ENCODE measurements around the gene RALGAPA2. TPM values are rescaled to one million over a fixed set of nuclear protein-coding genes. Genes with fewer than 3 reads are reported as not detected.

RALGAPA2 gene
- total and polyA plus RNA-seq, 2 of the 13 experiments (the other 11 are each of a cell fraction or from before 2014, with no cell fraction given): 13.8 to 17.7 TPM

DNA sequence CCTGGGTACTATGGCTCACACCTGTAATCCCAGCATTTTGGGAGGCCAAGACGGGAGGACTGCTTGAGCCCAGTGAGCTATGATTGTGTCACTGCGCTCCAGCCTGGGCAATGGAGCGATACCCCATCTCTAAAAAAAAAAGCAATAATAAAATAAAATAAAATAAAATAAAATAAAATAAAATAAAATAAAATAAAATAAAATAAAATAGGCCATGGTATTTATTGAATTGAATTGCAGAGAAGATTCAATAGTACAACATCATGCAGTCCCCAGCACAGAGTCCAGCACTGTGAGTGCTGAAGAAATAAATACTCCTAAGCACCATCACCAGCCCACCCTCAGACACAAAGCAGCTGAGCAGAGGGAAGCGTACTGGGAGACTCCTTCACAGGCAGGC lies 144.7 kb downstream of the RALGAPA2 start (continued):
- TF ChIP-seq EEA1 (CRISPR knock-in tag; IDR thresholded peaks at IDR 0.05; ENCODE audit: borderline replicate concordance): no peak
- TF ChIP-seq ZNF605 (CRISPR knock-in tag; IDR thresholded peaks at IDR 0.05): no peak
- no peak for TF ChIP-seq MEIS2 (CRISPR knock-in tag; IDR thresholded peaks at IDR 0.05)
- TF ChIP-seq, protein P1, sequence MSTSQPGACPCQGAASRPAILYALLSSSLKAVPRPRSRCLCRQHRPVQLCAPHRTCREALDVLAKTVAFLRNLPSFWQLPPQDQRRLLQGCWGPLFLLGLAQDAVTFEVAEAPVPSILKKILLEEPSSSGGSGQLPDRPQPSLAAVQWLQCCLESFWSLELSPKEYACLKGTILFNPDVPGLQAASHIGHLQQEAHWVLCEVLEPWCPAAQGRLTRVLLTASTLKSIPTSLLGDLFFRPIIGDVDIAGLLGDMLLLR (CRISPR knock-in tag; IDR thresholded peaks at IDR 0.05): no peak
- TF ChIP-seq, protein P2, sequence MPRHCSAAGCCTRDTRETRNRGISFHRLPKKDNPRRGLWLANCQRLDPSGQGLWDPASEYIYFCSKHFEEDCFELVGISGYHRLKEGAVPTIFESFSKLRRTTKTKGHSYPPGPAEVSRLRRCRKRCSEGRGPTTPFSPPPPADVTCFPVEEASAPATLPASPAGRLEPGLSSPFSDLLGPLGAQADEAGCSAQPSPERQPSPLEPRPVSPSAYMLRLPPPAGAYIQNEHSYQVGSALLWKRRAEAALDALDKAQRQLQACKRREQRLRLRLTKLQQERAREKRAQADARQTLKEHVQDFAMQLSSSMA (CRISPR knock-in tag; IDR thresholded peaks at IDR 0.05): no peak
- TF ChIP-seq YEATS2 (CRISPR knock-in tag; IDR thresholded peaks at IDR 0.05; ENCODE audit: borderline replicate concordance): no peak
- TF ChIP-seq MLLT10 (CRISPR knock-in tag; IDR thresholded peaks at IDR 0.05): no peak
- TF ChIP-seq ZSCAN31 (CRISPR knock-in tag; IDR thresholded peaks at IDR 0.05; ENCODE audit: low read depth): no peak
- TF ChIP-seq NR3C1 (CRISPR knock-in tag; IDR thresholded peaks at IDR 0.05): no peak

DNA sequence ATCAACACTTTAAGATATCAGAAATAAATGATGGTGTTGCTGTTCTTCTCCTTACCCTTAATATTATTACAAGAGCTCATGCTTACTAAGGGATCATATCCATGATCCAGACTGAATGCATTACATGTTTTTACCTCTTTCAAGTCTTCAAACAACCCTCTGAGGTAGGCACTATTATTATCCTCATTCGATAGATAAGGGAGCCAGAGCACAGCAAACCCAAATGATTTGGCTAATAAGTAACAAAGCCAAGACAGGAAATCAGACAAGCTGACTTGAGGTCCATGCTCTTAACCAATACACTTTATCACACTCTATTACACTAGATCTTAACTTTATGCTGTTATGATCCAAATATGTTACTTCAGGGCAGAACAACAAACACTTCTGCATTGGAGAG lies 145.9 kb downstream of the RALGAPA2 start:
- no TSS peak for BruUV-seq (replicated peaks)
- in situ Hi-C loops (cut with HindIII; ENCODE audit: extremely low pct_ligation_motif_present, low pct_unique_long_range_greater_than_20kb) (loop anchor here (5.0 to 10.0 kb wide), 3 partner anchors 104 to 482 kb away; no protein-coding TSS in a partner anchor), intact Hi-C loops (cut with micrococcal nuclease; ENCODE audit: unreplicated experiment) (no loop called here)
- H3K9me3 ChIP-seq (ENCODE audit: low read length): no peaks in the 10 kb centered on the region
- no peaks in the 10 kb centered on the region for H4K20me1 ChIP-seq (ENCODE audit: insufficient read depth, low read length)
- peaks cover 7% of the 10 kb centered on the region for H3K4me1 ChIP-seq (ENCODE audit: insufficient read depth, low read length)
- CTCF ChIA-PET (ENCODE audit: low intra/inter-chr PET ratio, low total read pairs): interaction anchor here (3.3 kb wide), 1 partner anchor 207 kb away, joined by 55 read pairs; no protein-coding TSS in a partner anchor
- ATAC-seq (no peak), DNase-seq (ENCODE audit: low spot score) (no peak), FAIRE-seq (no peak)
- POLR2A ChIA-PET: no interaction called here
- H3K9ac ChIP-seq (ENCODE audit: insufficient read depth, low read depth, low read length): no peak overlapping the region
- H3K27me3 ChIP-seq (ENCODE audit: control insufficient read depth in 1 of 2, insufficient read depth in 2 of 2, low read length in 2 of 2): no peaks in the 10 kb centered on the region
- H3K4me2 ChIP-seq (ENCODE audit: low read depth, low read length): no peak overlapping the region
- TF ChIP-seq, protein P3, sequence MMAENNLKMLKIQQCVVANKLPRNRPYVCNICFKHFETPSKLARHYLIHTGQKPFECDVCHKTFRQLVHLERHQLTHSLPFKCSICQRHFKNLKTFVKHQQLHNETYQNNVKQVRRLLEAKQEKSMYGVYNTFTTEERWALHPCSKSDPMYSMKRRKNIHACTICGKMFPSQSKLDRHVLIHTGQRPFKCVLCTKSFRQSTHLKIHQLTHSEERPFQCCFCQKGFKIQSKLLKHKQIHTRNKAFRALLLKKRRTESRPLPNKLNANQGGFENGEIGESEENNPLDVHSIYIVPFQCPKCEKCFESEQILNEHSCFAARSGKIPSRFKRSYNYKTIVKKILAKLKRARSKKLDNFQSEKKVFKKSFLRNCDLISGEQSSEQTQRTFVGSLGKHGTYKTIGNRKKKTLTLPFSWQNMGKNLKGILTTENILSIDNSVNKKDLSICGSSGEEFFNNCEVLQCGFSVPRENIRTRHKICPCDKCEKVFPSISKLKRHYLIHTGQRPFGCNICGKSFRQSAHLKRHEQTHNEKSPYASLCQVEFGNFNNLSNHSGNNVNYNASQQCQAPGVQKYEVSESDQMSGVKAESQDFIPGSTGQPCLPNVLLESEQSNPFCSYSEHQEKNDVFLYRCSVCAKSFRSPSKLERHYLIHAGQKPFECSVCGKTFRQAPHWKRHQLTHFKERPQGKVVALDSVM (CRISPR knock-in tag; IDR thresholded peaks at IDR 0.05): no peak
- TF ChIP-seq, protein P4, sequence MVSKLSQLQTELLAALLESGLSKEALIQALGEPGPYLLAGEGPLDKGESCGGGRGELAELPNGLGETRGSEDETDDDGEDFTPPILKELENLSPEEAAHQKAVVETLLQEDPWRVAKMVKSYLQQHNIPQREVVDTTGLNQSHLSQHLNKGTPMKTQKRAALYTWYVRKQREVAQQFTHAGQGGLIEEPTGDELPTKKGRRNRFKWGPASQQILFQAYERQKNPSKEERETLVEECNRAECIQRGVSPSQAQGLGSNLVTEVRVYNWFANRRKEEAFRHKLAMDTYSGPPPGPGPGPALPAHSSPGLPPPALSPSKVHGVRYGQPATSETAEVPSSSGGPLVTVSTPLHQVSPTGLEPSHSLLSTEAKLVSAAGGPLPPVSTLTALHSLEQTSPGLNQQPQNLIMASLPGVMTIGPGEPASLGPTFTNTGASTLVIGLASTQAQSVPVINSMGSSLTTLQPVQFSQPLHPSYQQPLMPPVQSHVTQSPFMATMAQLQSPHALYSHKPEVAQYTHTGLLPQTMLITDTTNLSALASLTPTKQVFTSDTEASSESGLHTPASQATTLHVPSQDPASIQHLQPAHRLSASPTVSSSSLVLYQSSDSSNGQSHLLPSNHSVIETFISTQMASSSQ (IDR thresholded peaks at IDR 0.05; ENCODE audit: low read depth): 0 out of 2 replicates have a peak, but pooled peaks have one; percentile 30
- TF ChIP-seq, protein P4 (CRISPR knock-in tag; IDR thresholded peaks at IDR 0.05; ENCODE audit: borderline replicate concordance): no peak
- H3K4me3 ChIP-seq (replicated peaks in 1 of 3; ENCODE audit: insufficient read depth in 1 of 3, low read depth in 2 of 3, low read length in 3 of 3): no peak overlapping the region
- peaks cover 9 to 11% of the 10 kb centered on the region in 2 experiments; a peak in 4 of 5 replicates for H3K36me3 ChIP-seq (replicated peaks in 1 of 2; ENCODE audit: control insufficient read depth in 1 of 2, insufficient read depth in 2 of 2, low read length in 2 of 2)
- WGBS (ENCODE audit: low lambda C conversion rate): 80% methylated on average over 1 of the region's 1 CpG
- H2AFZ ChIP-seq (ENCODE audit: low read length): no peak overlapping the region
- H3K27ac ChIP-seq (ENCODE audit: extremely low read length, insufficient read depth, low read length): no peak overlapping the region
- no peaks in the 10 kb centered on the region for H3K79me2 ChIP-seq (ENCODE audit: insufficient read depth, low read length)

Data from HepG2 (cell line).